Lower leg skin (tissue), 3 donors: ENCODE results near the gene USP7.

Experiments used
- POLR2A ChIP-seq, 2 donors: fragments of 450-650 bp; IDR thresholded peaks; one replicate each; pipeline ENCODE4 v1.6.1; 2016 to 2017; ENCODE audit warnings: antibody characterized with exemption in 2 of 2, mild to moderate bottlenecking in 1 of 2, moderate library complexity in 1 of 2
- TF ChIP-seq, protein P1 (sequence below), 3 donors: fragments of 450-650 bp; IDR thresholded peaks; one replicate each; pipeline ENCODE4 v1.5.1; 2016; ENCODE audit warnings: antibody characterized with exemption in 3 of 3, mild to moderate bottlenecking in 3 of 3, moderate library complexity in 2 of 3

GRCh38 chr16:8945626-8946296 is 17.9 kb downstream of the USP7 start:
- TF ChIP-seq, protein P1, sequence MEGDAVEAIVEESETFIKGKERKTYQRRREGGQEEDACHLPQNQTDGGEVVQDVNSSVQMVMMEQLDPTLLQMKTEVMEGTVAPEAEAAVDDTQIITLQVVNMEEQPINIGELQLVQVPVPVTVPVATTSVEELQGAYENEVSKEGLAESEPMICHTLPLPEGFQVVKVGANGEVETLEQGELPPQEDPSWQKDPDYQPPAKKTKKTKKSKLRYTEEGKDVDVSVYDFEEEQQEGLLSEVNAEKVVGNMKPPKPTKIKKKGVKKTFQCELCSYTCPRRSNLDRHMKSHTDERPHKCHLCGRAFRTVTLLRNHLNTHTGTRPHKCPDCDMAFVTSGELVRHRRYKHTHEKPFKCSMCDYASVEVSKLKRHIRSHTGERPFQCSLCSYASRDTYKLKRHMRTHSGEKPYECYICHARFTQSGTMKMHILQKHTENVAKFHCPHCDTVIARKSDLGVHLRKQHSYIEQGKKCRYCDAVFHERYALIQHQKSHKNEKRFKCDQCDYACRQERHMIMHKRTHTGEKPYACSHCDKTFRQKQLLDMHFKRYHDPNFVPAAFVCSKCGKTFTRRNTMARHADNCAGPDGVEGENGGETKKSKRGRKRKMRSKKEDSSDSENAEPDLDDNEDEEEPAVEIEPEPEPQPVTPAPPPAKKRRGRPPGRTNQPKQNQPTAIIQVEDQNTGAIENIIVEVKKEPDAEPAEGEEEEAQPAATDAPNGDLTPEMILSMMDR (IDR thresholded peaks at IDR 0.05) = no peak
- TF ChIP-seq POLR2A (IDR thresholded peaks at IDR 0.05) = no peak
